ENCODE measurements around the gene POLR1A.

Gene POLR1A

DNA sequence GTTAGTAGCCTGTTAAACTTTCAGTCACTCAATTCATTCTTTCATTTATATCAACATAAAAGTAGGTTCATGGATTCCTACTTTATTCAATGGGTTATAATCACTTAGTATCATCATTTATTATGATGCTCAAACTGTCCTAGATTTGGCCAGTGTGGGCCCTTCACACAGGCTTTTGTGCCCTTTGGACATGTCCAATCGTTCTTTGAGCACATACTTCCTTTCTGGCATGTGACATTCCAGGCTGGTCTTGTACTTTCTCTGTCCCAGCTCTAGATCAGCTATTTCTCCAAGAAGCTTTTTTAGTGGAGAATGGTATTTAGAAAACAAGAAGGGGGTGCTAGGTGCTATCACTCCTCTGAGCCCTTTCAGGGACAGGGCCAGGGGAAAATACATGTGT is 11.5 kb downstream of the POLR1A start:
- DNase-seq, result no peak

DNA sequence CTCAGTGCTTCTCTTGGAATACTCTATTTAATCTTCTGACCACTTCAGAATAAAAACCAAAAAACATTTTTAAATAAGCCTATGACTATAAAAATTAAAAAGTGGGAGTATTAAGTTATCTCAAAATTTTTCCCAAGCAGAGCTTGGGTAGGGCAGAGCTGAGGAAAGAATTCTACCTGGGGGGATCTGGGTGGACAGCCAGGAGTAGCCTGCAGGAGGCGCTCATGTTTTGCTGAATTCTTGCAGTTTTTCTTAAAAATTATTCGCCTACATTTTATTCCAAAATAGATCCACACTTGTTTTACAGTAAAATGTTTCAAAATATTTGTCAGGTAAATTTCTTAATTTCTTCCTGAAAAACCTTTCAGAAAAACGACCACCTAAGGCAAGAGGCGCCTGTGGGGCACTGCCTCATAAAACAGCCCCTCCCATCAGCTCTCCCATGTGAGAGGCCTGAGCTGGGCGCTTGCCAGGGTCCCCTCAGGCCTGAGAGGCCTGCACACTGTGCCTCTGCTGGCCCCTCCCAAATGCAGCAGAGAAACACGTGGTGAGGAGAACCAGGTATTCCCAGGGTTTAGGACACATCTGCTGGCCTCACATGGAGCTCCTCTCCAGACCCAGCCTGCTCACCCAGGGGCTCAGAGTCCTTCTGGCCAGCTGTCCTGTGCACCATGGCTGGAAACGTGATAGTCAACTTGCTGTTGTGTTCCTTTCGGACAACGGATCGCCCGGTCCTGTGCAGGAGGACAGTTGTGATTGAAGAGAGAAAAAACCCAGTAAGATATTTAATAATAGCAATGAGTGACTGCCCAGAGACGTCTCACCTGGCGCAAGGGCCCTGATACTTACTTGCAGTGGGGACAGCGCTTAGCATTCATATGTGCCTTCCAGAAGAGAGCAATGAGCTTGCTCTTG is 17.5 kb downstream of the POLR1A start:
- DNase-seq, result no peak

DNA sequence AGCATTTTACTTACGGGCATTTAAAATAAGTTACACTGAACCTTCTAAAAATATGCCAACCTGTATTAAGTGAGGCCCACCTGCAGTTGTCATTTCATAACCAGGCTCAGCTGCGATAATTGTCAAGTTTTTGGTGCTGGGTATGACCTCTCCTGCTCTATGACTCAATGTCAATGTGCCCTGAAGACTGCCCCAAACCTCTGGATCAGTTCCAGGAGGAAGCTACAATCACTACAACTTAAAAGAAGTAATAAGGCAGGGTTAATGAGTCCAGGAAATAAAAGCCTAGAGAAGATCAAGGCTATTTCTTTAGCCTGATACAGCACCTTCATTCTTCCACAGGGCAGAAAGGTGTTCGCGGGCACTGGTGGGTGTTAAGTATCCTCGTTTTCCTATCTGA is 22.9 kb downstream of the POLR1A start:
- no peak for DNase-seq

DNA sequence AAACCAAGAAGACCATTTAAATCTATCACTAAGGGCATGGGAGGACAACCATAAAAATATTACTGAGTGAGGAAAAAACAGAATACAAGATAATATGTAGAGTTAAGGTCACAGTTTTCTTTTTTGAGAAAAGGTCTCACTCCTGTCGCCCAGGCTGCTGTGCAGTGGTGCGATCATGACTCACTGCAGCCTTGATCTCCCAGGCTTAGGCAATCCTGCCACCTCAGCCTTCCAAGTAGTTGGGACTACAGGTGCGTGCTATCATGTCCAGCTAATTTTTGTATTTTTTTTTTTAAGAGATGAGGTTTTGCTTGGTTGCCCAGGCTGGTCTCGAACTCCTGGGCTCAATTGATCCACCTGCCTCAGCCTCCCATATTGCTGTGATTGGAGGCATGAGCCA is 24.0 kb downstream of the POLR1A start:
- no peak for DNase-seq

DNA sequence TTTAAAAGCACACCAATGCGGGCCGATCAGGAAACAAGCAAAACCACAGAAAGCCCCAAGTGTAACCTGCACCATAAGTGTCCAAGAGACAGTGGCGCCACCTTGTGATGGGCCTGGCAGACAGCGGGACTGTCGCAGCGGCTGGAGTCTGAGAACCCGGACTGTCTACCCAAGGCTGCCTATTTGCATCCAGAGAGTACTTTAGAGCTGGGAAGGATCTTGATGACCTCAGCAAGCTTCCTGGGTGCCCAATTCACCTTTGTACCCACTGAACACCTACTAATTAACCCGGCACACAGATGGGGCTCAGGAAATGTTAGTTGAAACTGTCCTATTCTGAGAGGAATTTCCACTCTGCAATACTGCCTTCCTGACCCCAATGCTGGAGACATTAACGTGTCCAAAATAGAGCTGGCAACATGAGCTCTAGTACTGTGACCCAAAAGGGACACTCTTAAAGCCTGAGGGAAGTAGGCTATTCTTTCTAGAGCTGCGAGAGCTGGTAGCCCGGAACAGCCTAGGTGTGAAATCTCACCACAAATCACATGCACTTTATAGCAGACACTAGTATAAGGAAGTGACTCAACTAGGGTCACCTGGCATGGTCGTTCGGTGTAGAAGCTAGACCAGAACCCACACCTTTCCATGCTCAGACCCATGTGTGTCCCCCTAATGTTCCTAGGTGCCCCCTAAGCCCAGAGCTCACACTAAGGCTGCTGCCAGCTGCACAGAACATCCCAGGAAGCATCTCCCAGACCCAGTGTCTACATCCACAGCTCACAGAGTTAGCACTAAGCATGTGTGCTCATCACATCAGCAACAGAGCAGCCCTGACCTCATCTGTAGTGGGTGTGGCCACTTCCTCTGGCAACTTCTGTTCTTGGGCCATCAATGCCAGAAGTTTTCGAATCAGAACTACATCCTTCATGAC is 25.4 kb downstream of the POLR1A start:
- DNase-seq, result peak; percentile 23 to 55

DNA sequence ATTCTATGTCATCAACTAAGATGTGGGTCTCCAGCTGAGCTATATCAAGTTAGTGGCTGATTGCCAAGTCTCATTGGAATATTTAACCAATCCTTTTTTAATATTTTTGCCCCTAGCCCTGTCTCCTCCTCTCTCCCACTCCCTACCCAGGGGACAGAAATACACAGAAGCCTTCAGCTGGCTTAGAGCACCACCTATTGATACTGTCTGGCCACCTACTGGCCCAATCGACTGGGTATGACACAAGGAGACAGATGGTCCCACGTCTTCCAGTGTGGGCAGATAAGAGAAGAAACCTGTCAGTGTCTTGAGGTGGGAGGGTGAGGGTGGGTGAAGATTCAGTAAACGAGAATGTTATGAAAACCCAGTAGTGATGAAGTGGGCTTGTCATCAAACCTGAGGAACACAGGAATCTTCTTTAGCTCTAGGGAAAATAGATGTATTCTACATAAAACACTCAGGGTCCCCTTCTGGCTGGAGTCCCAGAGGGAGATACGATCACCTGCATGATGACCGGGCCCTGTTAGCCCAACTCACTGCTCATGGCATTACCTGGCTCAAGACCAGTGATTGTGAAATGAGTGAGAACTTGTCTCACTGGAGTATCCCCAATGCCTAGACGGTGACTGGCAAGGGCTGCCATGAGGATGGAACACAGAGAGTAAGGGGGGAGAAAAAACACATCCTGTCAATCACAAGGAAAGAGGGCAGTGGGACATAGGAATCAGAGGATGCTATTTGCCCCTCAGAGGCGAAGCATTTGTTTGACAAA is 26.7 kb downstream of the POLR1A start:
- DNase-seq, result peak; percentile 4 to 5

DNA sequence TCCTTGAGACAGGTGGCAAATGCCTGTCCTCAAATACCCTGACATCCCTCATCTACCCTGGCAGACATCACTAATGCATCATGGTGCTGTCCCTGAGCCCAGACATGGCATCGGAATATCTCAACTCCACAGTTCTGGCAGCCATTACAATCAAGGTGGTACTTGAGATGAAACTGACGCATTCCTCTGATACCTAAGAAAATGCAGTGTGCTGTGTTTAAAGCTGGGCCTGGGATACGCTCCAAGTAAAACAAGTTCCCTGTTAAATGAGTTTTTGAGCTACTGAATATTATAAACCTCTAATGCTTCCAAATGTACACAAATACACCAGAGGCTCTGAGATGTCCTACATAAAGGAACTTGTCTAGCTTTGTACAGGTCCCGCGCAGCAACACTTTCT is 29.8 kb downstream of the POLR1A start:
- no peak for DNase-seq

DNA sequence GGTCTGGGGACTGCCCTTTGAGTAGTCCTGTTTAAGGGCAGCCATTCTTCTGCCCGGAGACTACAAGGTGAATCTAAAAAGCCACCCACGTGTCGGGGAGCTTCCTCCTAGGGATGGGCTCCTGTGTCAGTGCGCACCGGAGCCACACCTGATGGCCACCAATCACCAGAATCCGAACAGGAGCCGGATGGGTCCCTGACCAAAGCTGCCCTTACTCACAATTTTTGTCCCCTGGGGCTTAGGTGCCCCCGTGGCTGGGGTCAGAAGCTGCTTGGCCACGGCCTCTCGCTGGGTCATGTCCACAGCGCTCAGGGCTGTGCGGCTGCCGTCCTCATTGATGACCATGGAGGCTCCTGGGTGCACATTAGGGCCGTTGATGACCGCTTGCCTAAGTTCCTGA is 30.9 kb downstream of the POLR1A start:
- no peak for DNase-seq

DNA sequence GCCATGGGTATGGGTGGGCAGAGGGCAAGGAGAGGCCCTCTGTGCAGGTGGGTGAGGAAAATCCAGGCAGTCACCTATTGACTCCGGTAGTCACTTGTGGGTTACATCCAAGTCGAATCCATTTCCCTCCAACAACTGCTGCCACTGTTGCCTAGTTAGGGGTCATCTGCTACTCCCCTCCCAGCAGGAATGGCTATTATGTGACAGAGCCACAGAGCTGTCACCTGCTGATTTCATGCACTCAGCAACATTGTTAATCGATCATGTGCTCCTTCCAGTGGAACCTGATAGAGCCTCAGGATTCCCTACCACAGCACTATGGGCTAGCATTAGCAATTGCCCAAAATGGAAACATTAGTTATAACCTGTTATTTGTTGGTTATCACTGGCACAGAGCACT is 31.4 kb downstream of the POLR1A start:
- no peak for DNase-seq

DNA sequence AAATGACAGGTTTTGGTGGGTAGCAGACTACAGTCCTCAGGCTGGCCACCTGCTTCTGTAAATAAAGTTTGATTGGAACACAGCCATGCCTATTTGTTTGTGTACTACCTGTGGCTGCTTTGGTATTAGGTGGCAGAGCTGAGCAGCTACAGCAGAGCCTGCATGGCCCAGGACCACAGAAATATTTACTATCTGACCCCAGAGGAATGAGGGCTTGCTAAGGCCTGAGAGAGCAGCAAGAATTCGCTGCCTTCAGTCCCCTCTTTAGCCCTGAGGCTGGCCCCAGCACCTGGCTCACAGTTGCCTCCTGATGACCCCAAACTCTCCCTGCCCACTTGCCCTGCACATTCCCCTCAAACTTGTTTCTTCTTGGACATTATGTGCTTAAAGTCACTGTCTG is 32.5 kb downstream of the POLR1A start:
- no peak for DNase-seq

DNA sequence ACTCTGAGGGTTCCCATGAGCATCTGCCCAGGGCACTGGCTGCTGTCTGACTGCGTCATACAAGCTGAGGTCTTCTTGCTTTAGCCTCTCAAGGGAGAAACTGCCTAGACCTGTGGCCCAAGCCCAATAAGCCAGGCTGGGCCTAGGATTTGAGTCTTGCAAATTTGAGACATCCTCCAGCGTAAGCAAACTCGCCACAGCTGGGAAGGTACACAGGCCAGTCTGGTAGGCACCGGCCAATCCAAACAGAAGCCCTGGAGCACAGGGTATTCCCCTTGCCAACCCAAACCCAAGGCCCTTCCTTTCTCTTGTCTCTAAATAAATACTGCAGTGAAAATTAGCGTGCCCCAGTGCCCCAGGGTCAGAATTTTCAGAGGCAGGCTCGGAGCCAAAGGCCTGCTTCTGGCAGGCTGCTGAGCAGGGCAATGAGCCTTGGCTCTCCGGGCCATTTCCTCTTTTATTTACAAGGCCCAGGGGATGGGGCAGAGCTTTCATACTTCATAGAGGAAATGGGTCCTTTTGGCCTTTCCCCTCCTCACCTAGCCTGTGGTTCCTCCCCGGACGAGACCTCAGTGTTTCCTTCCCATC is 33.3 kb downstream of the POLR1A start:
- DNase-seq, result peak; percentile 30 to 73

DNA sequence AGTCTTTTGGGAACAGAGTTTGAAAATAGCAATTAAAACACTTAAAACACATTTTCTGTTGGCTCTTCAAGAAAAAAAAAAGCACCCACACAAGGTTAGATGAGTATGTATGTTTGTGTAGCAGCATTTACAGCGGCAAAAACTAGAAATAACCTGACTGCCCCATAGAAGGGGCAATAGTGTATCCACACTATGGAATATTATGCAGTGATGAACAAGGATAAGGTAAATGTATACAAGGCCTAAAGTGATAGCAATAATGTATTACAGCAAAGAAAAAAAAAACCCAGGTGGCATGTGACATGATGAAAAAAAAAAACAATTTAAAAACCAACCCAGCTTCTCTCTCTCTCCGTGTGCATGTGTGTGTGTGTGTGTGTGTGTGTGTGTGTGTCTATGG is 34.8 kb downstream of the POLR1A start:
- no peak for DNase-seq

DNA sequence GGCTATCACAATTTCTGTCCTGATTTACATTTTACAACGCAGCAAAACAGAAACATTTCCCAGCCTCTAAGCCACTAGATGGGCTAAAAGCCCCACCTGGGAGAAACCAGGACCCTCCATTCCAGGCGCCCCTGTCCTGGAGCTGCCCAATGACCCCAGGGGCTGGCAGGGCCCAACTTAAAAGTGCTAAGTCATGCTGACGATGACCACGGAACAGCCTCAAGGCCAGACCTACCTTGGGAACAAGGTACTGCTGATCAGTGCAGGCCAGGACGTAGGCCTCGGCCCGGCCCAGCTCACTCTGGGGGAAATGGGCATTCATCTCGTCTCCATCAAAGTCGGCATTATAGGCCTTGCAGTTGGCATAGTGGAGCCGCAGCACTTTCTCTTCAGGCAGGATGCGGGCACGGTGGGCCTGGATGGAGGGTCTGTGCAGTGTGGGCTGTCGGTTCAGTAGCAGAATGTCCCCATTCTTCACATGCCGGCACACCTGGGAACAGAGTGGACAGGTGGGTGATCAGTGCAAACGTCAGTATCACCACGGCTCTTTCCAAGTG is 35.8 kb downstream of the POLR1A start:
- DNase-seq, result no peak

DNA sequence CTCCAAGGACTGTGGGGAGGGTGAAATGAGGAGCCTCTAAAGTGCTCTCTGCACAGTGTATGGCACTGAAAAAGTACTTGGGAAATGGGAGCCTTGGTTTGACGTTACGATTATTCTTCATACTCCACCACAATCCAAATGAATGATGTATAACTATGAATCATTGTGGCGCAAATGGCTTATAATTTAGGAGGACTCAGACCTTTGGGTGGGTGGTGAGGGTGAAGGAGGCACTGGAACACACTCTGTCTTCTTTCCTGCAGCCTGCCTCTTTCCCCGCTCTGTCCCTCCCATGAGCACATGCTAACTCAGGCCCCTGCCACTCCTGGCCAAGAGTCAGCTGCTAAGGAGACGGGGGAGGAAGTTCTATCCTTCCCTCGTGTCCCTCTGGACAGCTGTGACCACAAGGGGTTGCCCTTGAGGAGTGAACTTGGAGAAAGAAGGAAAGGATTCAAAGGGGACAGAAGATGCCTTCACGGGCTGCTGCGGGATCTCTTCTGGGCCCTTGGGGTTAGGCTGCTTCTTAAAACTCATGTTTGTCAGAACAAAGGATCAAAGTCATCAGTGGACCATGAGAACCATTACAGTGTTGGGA is 36.5 kb downstream of the POLR1A start:
- no peak for DNase-seq

DNA sequence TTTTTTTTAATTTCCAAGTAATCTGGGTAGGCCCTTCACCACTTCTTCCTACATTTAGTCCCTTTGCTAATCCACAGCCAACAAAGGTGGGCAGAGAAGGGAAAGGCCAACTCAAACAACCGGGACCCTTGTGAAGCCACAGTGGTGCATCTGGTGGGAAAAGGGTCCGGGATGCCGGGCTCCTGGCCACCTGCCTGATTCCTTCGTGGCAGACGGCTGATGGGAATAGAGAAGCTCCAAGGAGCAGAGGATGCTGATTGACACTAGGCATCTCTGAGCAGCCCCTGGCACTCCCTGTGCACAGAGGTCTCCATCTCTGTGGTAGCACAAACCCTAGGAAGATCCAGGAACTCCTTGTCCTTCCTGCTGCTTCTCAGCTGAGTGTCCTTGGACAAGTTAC is 37.0 kb downstream of the POLR1A start:
- DNase-seq, result no peak

DNA sequence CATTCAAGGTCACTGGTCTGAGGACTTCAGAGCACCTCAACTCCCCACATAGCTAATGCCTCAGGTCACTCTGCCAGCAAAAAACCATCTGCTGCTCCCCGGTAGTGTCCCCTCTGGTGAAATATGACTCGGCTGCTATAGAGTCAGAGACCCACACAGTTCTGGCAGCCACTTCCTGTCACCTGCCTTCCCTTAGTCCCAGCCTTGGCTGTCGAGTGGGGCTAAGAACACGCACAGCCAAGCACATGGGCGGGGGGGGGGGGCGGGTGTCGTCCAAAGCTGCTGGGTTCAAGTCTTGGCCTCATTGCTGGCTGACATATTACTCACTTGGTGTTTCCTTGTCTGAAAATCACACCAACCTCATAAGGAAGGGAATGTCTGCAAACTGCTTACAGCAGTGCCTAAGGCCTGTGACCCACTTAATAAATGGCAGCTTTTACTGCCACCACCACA is 37.5 kb downstream of the POLR1A start:
- DNase-seq, result peak; percentile 78 to 89

DNA sequence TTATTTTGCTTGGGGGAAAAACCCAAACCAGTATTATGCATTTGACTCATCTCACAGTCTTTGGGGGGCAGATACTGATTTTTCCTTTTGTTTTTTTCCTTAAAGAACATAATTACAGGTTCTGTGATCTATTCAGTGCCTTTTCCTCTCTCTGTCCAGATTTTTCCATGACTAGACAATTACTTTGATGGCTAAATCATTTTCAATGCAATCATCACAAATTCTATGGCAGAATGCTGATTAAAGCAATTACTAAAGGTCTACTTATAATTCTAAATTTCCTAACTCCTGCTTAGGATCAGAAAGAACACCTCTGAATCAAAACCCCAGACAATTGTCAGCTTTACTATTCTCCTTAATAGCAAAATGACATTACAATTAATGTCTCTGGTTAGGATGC is 38.8 kb downstream of the POLR1A start:
- no peak for DNase-seq

DNA sequence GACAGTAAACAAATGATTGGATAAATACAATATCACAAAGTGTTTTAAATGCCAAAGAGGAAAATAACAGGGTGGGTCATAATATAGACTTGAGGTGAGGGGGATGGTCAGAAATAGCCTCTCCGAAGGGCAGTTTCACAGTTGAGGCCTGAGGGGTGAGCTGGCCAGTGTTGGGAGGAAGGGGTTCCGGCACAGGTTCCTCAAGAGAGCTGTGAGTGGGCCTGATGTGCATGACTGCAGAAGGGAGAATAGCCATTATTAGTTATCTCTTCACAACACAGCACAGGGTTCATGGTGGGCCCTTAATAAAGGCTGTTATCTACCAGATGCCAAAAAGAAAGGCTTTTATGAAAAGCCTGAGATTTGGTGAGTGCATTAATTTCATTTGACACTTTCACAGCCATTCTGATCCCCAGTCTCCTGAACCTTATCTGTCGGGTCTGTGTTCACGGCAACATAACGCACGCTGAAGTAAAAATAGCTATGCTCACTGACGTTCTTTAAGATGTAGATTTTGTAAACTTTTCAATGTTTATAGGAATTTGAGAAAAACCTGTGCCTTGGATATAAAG is 39.6 kb downstream of the POLR1A start:
- DNase-seq, result no peak

DNA sequence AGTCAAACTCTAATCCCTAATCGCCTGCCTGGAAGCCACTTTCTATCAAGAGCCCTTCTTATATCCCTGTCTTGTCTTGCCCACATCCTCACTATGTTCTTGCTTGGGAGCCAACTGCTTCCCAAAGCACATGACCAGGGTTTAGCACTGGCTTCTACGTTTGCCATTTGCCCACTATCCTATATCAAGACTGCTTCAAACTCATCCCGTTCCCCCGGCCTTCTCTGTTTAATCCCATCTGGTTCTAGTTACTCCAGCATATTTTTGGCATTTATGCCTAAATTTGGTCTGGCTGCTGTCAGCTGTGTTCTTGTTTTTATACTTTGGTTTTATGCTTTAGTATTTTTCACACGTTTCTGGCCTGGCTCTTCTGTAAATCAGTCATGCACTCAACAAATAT is 40.2 kb downstream of the POLR1A start:
- no peak for DNase-seq

DNA sequence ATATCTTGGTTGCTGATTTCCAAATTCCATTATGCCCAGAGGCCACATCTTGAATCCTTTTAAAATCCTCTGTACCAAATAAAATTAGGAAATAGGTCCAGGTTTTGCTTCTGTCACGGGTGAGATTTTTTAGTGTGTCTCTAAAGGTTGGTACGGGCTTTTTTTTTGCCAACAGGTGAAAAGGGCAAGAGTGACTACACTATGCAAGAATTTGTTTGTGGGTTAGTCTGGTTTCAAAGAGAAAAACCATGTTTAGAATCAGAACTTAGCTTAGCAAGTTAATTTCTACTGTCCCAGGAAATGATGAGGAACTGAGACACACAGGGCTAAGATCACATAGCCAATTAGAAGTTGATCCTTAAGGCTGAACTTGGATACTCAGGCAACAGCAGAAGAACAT is 41.7 kb downstream of the POLR1A start:
- no peak for DNase-seq

DNA sequence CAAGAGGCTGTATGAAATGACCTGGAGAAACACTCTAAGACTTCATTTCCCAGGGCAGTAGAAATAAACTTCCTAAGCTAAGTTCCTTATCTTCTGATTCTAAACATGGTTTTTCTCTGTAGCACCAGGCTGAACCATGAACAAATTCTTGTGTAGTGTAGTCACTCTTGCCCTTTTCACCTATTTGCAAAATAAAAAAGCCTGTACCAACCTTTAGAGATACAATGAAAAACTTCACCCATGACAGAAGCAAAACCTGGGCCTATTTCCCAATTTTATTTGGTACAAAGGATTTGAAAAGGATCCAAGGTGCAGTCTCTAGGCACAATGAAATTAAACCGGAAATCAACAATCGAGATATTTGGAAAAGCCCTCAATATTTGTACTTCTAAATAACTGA is 43.6 kb downstream of the POLR1A start:
- DNase-seq, result no peak

Measured in SHP77 (cell line).